A204.1 (cell line): Measurements from ENCODE around the gene TMEM18.

ENCODE experiments used
- FAIRE-seq: peaks from 2 replicates; lab custom pipeline; 2012; peaks lifted over from hg19 to GRCh38; lab: Jason Lieb, UNC

TMEM18 gene

DNA sequence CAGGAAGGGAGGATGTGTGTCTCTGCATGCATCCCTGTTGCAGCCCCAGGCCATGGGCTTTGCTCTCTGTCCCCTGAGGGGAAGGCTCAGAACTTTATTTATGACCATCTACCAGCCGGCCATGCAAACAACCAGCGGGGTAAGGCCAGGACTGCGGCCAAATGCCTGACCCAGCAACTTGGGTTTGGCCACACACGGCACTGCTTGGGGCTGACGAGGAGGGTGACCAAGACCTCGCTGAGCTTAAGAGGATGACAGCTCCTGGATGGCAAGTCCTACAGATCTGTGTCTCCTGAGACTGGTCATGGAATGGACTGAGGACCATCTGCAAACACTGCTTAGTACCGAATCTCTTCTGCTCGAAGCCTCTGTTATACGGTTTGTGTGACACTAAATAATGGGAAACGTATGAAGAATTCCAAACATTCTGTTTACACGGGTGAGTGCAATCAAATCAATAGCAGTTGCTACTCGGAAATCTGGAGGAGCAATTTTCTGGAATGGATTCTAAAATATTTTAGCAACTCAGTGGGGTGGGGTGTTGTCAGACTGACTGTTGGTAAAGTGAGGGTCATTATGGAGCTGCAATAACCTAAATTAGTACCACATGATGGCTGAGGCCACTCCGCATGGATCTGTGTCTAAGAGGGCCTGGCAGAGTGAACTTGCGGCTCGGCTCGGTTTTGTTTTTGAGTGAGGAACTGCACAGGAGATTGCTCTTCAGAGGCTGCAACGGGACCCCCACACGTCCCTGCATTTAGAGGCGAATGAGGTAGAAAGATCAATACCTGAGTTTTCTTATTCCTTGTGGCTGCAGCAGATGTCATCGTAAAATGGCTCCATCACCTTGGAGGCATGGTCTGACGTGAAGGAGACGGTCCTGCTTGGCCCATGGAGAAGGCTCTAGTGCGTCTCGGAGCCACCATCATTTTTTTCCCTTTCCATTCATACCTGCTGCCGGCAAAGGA lies 26.6 kb downstream of the TMEM18 start:
- no peak for FAIRE-seq

DNA sequence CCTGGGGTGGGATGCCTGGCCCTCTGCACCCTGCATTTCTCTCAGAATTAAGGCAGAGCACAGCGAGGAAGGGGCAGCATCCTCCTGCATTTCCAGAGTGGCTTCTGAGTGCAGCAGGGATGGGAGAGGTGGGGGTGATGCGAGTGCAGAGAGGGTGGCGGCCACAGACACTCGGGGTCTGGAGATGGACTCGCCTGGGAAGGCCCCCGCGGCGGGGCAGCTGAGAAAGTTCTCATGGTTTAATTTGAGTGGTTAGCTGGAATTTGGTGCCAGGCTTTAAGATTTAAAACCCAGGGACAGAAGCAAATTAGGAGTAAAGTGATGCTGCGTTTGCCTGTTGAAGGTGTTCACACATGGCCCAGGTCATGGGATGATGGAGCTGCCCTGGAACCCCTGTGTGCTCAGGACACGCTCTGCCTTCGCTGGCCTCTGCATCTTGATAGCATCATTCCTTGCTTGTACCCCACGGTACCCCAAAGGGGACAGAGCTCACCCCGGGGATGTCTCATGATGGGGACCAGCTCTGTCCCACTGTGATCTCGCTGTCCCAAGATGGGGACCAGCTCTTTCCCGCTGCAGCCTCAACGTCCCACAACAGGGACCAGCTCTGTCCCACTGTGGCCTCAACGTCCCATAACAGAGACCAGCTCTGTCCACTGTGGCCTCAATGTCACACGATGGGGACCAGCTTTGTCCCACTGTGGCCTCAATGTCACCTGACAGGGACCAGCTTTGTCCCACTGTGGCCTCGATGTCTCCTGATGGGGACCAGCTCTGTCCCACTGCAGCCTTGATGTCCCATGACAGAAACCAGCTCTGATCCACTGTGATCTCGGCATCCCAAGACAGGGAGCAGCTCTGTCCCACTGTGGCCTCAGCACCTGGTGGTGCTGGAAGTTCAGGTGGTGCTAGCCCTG lies 27.5 kb downstream of the TMEM18 start:
- FAIRE-seq: no peak

DNA sequence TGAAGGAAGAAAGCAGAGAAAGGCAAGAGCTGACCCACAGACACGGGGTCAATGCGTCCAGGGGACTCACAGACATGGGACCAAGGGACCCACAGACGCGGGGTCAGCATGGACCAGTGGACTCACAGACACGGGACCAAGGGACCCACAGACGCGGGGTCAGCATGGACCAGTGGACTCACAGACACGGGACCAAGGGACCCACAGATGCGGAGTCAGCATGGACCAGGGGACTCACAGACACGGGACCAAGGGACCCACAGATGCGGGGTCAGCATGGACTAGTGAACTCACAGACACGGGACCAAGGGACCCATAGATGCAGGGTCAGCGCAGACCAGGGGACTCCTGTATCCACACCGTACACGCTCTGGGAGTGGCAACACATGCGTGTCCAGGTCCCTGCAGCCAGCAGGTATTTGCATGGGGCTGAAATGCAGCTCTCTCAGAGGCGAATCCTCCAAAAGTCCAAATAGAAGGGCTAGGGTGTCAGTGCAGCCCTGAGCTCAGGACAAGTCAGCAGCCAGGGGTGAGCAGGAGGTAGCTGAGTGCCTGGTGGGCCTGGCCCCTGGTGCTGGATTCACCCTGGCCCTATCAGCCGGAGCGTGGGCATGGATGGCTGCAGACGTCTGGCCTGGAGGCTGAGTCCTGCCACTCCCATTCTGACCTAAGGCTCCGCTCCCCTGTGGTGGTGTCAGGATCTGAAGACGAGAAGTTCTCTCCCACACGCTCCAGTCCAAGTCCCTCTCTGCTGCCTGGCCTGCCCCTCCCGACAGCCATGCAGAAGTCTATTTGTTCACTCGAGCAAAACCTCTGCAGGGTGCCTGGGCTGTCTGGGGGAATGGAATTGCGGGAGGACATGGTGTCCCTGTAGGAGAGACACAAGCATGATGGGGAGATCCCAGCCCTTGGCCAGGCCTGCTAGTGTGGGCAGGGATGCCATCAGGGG lies 28.5 kb downstream of the TMEM18 start:
- no peak for FAIRE-seq

DNA sequence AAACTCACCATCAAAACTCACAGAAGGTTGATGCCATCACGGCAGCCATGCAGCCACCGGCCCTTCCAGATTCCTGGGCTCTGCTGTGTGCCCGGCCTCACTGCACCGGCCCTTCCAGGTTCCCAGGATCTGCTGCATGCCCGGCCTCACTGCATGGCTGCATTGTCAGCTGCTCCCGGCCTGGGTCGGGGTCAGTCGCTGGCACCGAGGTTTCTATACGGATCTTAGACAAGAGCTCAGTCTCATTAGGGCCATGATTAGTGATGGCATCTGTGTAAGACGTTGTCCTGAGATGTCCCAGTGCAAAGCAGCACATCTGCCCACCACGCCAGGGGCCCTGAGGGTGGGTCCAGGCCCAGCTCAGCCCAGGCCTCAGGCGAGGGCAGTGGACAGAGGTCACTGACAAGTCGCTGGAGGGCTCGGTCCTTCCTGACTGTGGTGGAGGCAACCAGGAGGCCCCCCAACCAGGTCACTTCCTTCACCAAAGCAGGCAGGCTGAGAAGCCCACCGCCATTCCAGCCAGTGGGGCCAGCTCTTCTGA lies 29.4 kb downstream of the TMEM18 start:
- no peak for FAIRE-seq

GRCh38 chr2:647003-647560 lies 30.1 kb downstream of the TMEM18 start:
- FAIRE-seq: no peak

DNA sequence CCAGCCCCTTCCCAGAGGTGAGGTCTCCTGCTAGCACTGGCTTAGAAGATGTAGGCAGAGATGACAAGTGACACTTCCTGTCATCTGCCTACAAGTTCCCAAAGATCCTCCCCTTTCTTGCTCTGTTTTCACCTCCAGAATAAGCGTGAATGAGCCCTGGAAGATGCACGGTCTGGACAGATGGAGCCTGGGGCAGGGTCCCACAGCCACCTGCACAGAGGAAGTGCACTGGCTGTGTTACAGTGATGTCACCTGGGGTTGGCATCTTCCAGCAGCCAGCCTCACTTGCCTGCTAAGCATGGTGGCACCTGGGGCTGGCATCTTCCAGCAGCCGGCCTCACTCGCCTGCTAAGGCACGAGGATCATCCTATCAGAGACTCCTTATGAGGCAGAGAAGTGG lies 32.3 kb downstream of the TMEM18 start:
- no peak for FAIRE-seq

GRCh38 chr2:643761-644160 lies 33.4 kb downstream of the TMEM18 start:
- no peak for FAIRE-seq

DNA sequence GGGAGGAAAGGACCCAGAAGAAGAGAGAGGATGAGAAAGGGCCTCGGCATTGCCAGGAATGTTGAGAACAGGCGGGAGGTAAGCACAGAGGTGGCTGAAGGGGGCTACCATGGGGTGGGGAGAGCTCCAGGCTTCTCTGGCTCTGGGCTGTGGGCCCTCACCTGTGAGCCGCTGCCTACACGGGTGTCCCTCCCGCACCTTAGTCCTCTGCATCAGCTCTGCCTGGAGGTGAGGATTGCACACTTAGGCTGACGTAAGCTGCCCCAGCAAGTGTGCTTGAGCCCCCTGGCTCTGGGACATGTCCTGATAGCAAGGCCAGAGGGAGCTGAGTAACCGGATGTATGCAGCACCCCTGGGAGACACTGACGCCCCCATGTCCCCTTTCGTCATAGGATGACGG lies 33.9 kb downstream of the TMEM18 start:
- FAIRE-seq: no peak

DNA sequence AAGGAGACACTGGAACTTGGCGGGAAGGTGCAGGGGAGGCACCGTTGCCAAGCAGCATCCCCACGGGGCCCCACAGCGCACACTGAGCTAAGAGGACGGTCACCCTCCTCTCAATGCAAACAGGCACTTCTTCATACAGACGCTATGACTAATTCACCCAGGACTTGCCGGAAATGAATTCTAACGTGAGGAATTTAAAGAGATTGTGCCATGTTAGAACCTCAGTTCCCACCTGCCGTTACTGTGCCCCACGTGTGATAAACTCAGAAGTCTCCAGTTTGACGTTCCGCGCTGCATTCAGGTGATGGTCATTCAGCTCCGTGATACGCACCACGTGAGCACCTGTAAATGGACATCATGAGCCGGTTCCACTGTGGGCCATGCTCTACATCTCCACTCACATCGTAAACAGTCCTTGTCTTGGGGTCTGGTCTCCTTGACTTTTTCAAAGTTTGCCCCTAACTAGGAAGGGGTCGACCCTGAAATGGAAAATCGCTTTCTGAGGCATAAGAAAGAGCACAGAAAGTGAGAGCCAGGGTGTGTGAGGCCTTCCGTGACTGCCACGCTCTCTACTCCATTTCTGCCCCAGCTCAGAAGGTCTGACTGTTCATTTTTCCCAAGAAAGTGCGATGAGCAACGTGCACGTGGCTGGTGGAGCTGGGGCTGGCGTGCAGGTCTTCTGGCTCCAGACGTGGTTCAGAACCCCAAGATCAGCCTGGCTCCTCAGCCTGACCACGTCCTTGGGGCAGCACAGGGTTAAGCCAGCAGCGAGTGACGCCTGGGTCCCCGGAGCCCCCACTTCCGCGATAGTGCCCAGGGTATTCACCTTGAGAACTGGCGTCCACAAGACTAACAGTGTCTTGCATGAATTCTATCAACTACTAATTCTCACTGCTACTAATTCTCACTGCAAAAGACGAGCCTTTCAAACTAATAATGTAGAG lies 35.1 kb downstream of the TMEM18 start:
- FAIRE-seq: no peak

DNA sequence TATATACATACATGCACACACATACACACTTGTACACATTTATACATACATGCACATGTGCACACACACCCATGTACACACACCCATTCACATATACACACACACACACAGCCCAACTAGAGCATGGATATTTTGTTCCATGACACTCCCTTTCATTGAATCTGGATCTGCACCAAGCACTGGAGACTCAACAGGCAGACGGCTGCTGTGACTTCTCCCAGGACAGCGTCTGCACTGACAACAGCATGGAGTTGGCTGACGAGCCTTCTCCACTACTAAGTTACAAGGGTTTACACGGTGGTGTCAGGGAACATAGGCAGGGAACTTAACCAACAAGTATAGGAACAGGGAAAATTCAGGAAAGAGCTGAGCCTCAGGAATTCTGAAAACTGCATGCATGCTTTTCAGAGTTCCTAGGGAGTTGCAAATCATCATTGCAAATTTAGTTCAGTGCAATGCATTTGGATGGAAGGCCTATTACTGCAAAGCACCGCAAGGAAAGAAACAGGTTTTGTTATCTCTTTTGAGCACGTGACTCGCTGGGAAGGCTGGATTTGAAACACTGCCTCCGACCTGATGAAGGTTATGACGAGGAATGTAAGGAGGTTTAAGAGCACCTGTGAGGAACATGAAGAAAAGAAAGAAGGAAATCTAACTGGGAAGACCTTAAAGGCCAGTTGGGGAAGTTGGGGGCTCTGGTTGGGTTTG lies 35.9 kb downstream of the TMEM18 start:
- FAIRE-seq: no peak

GRCh38 chr2:639703-640102 lies 37.5 kb downstream of the TMEM18 start:
- FAIRE-seq: no peak

DNA sequence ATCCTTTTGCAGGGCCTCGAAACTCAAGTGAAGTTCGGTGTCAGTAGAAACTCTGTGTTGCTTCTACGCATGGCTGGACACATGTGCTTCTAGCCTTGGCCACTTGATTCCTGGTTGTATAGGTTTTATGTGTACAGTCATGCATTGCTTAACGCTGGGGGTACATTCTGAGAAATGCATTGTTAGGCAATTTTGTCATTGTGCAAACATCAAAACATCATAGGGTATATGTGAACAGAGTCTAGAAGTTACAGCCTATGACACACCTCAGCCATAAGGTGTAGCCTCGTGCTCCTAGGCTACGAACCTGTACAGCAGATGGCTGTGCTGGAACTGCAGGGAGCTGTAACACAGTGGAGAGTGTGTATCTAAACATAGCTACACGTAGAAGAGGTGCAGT lies 39.4 kb downstream of the TMEM18 start:
- no peak for FAIRE-seq

DNA sequence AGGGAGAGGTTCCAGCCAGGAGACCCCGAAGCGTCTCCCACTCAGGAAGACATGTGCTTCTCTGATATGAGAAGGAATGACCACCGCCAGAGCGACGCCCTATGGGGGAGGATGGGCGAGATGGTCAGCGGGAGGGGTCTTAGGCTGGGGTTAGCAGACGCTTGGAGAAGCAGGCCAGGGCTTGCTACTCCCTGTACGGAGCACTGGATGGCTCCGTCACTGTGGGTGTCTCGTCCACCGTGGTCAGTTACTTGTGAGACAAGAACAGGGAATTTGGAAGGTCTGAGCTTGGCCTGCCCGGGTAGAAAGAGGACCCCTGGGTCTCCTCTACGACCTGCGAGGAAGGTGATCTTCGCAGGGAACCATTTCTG lies 39.8 kb downstream of the TMEM18 start:
- FAIRE-seq: no peak

DNA sequence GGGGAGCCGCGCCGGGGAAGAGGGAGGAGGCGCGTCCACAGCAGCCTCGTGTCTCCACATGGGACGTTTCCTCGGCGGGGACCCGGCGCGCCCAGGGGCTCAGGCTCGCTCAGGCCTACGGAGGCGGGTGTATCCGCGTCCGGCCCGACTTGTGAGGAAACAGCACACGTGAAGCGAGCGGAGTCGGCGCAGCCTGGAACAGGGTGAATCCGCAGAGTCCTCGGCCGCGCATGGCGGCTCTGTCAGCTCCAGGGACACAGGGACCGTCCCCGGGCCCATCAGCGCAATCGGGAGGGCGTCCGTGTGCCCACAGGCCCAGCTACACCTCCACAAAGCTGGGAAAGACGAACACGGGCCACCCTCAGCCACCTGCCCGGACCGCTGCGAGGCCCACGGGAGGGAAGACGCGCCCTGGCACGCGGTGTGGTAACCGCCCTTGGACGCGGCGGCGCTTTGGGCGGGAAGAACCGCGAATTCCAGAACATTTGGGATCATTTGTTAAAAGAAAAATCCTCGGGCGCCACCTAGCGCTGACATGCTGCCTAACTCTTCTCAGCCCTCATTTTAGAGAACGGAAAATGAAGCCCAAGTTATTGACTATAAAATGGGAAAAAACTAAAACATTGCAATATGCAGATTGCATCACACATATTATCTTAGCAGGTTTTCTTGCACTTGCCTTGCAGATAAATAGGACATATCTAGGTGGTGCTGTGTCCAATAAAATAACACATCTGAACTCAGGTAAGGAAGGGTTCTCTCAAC lies 40.4 kb downstream of the TMEM18 start:
- peak; percentile 58 for FAIRE-seq

DNA sequence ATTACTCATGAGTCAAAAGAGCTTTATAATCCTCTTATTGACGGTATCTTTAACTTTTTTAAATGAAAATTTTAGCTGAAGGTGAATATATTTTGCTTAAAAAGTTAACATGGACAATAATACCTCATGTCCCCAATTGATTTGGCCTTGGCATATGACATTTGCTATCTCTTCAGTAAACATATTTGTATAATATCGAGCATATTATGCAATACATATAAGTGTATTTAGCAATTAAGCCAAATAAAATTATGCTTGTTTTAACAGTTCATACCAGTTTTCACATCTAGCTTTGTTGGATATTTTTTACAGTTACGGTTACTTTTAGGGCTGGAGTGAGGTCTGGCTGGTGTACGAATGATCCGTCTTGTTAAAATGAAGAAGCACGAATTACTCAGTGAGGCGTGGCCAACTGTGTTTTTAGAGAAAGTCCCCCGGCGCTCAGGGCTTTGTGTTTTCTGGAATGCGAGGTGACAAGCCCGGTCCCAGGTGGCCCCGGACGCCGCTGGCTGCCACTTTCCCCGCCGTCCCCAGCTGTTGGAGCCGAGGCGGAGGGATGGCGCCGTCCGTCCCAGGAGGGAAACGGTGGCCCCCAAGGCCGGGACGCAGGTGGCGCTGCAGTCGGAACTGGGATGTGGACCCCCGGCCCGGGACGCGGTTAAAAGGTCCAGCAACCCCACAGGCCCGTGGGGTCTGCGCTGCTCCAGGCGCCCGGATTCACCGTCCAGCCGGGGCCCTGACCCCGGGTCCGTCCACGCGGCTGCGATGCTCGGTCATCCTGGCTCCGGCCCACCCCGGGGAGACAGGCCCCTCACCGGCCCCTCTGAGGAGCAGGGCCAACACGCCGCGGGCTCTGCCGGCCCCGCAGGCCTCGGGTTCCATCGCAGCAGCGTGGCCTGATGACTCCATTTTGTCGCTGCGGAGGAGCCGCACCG lies 41.3 kb downstream of the TMEM18 start:
- FAIRE-seq: no peak

DNA sequence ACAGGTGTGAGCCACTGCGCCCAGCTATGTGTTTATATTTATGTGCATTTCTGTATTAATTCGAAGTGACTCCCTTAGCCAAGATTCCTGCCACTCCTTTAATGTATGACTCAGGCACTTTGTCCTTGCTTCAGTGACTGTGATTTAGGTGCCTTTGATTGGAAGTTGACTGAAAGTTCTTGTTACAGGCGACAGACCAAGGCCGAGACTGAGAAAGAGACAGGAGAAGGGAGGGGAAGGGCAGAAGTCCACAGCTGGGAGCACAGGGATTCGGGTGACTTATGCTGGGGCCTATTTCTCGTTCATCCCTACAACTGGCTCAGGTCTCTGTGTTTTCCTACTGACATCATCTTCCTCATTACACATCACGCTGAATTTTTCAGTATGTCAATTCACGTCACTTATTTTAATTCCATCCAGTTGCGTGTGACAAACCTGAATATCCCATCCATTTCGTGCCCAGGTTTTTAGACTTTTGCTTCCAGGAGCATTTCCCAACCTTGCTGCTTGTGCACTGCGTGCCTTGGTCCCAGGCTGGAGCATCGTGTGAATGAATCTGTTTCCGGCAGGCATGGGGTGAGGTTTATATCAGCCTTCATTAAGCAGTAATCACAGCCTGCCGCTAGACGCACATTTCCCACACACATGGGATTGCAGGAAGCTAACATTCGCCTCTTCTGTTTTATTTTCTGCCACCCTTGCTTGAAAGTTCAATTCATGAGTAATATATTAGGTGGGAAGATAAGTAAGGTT lies 42.4 kb downstream of the TMEM18 start:
- no peak for FAIRE-seq

- FAIRE-seq: no peak
Observed at GRCh38 chr2:634041-634440, 43.2 kb downstream of the TMEM18 start.
